ENCODE measurements around the gene FAM72D.
"Not testable (repeated sequence)": the region's sequence is repeated elsewhere in the genome, so short reads cannot be mapped to it uniquely, and the experiment has no call there.

GRCh38 chr1:145155873-145156272, 60.1 kb downstream of the FAM72D start:
- TF ChIP-seq CTCF (IDR thresholded peaks at IDR 0.05); ZFX (IDR thresholded peaks at IDR 0.05; ENCODE audit: borderline replicate concordance): not testable (repeated sequence)

Data from 22Rv1 (cell line).